Superior temporal gyrus (tissue), 1 donor: ENCODE measurements around the gene LOXL3.
"Not testable (repeated sequence)": the region's sequence is repeated elsewhere in the genome, so short reads cannot be mapped to it uniquely, and the experiment has no call there.

Experiments used
- DNase-seq: peaks from one replicate; pipeline ENCODE4 v3.0.0-alpha.2; 2016; ENCODE audit errors: extremely low spot score

LOXL3 gene

DNA sequence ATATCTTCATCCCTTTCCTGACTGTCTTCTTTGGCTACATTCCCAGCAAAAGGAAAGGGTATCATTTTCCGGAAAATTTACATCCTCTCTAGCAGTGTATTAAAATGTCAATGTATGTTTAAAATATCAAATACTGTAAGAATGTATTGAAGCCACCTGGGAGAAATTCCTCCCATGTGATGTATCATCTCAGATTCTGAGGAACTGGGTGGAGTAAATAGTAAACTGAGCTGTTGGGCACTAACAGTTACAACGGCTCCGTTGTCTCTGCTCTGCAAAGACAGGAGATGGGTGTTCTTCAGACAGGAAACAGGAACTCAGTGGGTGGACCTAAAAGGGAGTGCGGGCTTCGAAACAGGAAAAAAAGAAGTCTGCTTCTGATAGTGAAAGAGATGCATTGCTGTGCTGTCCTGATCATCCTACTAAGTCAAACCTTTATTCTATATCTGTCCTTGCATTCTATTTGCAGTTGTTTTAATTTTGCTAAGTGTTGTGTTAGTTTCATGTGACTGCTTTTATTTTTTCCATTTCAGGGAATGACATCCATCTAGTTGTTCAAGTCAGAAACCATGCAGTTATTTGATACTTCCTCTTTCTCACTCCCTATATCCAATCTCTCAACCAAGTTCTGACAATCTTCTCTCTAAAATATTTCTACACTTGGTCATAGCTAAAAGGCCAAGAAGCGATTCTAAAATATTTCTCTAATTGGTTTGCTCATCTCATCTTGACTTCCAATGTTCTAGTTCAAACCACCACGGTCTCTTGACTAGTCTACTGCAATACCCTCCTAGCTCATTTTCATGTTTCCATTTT, 20.2 kb upstream of the LOXL3 start:
- DNase-seq: no peak

DNA sequence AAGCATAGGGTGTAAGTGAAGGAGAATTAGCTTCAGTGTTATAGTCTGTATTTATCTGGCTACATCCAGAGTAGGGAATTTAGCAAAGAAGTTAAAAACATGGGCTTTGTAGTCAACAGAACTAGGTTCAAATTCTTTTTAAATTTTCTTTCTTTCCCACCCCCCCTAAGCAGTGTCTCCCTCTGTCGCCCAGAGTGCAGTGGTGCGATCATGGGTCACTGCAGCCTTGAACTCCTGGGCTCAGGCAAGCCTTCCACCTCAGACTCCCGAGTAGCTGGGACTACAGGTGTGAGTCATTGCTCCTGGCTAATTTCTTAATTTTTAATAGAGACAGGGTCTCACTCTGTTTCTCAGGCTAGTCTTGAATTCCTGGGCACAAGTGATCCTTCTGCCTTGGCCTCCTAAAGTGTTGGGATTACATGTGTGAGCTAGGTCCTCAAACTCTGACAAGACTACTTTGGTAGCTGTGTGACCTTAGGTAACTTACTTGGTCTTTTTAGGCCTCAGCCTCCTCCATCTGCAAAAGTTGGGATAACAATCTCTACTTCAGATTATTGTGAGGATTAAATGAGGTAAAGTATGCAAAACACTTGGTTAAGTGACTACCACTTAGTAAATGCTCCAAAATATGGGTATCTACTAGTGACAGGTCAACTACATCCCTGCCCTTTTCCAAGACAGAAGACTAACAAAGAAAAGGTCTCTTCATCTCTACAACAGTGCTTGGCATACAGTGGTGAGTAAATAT, 18.6 kb upstream of the LOXL3 start:
- no peak for DNase-seq

- no peak for DNase-seq
These were observed 17.3 kb upstream of the LOXL3 start for GRCh38 chr2:74571058-74571457.

DNA sequence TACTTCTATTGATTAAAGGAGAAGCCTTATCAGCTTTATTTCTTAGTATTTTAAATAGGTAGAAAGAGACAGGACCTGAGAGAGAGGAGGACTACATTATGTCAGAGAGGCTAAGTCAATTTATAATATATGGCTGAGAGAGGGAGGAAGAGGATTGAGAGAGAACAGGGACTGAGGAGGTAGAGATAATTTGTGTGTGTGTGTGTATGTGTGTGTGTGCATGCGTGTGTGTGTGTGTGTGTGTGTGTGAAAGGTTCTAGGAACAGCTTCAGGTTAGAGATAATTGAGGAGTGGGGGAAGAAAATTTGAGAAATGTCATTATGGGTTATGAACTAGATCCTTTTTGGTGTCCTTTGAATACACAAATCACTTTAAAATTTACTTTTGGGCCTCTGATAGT, 15.9 kb upstream of the LOXL3 start:
- no peak for DNase-seq

- no peak for DNase-seq
These were observed 14.1 kb upstream of the LOXL3 start for GRCh38 chr2:74567881-74568280.

GRCh38 chr2:74566754-74567085, 13.0 kb upstream of the LOXL3 start:
- DNase-seq: no peak

DNA sequence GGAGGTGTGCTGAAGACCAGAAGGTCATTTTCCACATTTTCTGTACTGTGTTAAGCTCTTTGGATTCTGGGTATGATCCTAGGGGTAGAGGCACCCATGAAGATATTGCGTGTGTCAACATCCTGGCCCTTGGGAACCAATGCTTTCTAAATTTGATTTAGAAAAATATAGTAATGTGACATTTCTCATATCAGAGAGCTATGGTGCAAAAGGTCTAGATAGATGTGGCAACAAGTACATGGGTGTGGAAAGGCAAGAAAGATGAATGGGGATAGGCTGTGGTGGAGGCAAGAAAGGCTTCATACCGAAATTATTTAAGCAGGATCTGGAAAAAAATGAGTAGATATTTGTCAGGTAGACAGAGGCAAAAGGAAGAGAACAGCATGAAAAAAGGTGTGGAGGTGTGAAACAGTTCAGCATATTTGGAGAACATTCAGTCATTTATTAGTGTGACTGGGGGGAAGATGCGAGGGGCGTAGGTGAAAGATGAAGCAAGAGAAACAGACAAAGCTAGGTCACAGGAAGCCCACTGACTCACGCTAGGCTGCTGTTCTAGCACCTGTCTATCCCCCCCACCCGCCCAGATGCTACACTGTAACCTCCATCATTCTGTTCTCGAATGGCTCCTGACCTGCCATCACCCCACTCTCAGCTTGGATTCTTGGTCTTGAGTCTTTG, 12.5 kb upstream of the LOXL3 start:
- DNase-seq: no peak

- no peak for DNase-seq
These were observed 10.5 kb upstream of the LOXL3 start for GRCh38 chr2:74564222-74564621.

DNA sequence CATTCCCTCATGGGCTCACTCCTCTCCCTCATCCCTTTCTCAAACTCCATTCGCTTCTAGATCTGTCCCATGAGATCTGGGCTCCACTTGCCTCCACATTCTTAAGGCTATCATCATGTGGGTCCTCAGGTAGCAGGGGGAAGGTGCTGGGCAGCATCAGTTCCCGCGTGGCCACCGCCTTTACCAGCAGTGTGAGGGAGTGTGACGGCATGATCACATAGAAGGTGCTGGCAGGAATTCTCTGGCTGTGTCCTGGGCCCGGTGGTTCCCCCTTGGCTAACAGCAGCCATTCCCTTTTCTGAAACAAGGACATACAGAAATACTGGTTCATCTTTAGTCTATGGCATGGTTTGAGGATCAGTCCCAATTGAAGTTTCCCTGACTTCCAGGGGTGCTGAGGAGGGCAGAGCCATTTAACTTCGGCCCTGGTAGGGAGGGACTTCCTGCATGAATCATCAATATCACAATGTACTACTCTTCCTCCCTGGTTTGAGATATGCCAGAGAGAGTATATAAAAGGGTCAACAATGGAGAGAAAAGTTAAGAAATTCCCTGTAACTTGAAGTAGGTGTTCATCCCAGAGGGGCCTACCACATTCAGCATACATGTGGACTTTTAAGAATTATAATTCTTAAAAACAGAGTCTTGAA, 8.5 kb upstream of the LOXL3 start:
- no peak for DNase-seq

- DNase-seq: not testable (repeated sequence)
These were observed 7.3 kb upstream of the LOXL3 start for GRCh38 chr2:74561022-74561421.

- DNase-seq: no peak
These were observed 6.8 kb upstream of the LOXL3 start for GRCh38 chr2:74560591-74560990.

- no peak for DNase-seq
These were observed 6.2 kb upstream of the LOXL3 start for GRCh38 chr2:74559912-74560311.

GRCh38 chr2:74558284-74559230, 4.8 kb upstream of the LOXL3 start:
- no peak for DNase-seq

- no peak for DNase-seq
These were observed 3.2 kb upstream of the LOXL3 start for GRCh38 chr2:74556831-74557370.

GRCh38 chr2:74556159-74556558, 2.4 kb upstream of the LOXL3 start:
- no peak for DNase-seq

- no peak for DNase-seq
These were observed 1.9 kb upstream of the LOXL3 start for GRCh38 chr2:74555610-74556103.

DNA sequence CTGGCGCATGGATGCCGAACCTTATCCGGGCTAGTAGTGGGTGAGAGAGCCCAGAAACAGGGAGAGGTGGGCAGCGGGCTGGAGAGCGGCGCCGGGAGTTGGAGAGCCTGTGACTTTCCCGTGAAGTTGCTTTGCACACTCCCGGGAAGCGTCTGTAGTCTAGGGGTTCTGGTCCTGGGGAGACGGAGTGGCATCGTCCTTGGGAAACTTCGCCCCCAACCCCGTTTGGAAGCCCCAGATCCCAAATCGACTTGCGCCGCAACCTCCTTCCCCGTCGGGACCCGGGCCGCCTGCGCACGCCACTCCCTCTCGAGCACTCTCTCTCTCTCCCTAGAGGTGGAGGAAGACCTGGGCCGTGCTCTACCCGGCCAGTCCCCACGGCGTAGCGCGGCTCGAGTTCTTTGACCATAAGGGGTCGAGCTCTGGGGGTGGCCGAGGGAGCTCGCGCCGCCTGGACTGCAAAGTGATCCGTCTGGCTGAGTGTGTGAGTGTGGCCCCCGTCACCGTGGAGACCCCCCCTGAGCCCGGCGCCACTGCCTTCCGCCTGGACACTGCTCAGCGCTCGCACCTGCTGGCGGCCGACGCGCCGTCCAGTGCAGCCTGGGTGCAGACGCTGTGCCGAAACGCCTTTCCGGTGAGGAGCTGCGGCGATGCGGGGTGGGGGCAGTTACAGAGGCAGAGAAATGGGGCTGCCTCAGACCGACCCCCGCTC, 1.2 kb upstream of the LOXL3 start:
- DNase-seq: no peak

- no peak for DNase-seq
These were observed 579 bp downstream of the LOXL3 start for GRCh38 chr2:74552914-74553811.
